ENCODE measurements around the gene HRAS.

HRAS gene

DNA sequence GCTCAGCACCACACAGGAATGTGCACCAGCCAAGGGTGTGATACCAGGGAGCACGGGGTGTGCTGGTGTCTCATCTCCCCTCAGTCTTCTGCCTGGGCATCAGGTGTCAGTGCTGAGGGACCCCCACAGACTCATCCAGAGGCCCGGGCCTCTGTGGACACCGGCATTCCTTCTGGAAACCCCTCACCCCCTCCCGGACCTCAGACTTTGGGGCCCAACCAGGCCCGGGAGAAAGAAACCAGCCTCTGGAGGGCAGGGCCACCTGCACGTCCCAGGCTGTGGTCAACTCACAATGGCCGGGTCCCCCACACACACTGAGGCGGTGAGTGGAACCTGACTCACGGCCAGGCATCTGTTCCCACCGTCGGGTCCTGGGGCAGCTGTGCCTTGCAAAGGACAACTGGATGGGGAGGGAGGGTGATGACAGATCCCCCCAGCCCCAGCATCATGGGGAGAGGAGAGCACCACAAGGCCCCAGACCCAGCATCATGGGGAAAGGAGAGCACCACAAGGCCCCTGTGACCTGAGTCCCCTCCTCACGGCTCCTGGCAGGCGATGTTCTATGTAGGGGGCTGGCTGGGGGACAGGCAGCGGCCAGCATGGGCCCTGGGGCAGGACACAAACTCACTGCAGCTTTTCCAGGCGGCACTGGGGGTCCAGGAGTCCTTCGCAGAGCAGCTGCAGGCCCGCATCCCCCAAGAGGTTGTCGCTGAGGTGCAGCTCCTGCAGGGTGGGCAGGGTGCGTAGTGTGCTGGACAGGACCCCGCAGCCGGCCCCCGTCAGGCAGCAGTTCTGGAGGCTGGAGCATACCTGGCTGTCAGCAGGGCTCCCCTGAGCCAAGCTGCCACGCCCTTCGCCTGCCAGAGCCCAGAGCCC lies 35.9 kb downstream of the HRAS start:
- in situ Hi-C loops (cut with HindIII; ENCODE audit: low sequenced_read_pairs) = no loop called here
- no peak for DNase-seq (ENCODE audit: low read depth, low spot score)
- H3K4me3 ChIP-seq (ENCODE audit: low read depth, low read length) = no peak overlapping the region
- TF ChIP-seq, protein P1, sequence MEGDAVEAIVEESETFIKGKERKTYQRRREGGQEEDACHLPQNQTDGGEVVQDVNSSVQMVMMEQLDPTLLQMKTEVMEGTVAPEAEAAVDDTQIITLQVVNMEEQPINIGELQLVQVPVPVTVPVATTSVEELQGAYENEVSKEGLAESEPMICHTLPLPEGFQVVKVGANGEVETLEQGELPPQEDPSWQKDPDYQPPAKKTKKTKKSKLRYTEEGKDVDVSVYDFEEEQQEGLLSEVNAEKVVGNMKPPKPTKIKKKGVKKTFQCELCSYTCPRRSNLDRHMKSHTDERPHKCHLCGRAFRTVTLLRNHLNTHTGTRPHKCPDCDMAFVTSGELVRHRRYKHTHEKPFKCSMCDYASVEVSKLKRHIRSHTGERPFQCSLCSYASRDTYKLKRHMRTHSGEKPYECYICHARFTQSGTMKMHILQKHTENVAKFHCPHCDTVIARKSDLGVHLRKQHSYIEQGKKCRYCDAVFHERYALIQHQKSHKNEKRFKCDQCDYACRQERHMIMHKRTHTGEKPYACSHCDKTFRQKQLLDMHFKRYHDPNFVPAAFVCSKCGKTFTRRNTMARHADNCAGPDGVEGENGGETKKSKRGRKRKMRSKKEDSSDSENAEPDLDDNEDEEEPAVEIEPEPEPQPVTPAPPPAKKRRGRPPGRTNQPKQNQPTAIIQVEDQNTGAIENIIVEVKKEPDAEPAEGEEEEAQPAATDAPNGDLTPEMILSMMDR (IDR thresholded peaks at IDR 0.05; ENCODE audit: low read depth, low read length) = no peak

DNA sequence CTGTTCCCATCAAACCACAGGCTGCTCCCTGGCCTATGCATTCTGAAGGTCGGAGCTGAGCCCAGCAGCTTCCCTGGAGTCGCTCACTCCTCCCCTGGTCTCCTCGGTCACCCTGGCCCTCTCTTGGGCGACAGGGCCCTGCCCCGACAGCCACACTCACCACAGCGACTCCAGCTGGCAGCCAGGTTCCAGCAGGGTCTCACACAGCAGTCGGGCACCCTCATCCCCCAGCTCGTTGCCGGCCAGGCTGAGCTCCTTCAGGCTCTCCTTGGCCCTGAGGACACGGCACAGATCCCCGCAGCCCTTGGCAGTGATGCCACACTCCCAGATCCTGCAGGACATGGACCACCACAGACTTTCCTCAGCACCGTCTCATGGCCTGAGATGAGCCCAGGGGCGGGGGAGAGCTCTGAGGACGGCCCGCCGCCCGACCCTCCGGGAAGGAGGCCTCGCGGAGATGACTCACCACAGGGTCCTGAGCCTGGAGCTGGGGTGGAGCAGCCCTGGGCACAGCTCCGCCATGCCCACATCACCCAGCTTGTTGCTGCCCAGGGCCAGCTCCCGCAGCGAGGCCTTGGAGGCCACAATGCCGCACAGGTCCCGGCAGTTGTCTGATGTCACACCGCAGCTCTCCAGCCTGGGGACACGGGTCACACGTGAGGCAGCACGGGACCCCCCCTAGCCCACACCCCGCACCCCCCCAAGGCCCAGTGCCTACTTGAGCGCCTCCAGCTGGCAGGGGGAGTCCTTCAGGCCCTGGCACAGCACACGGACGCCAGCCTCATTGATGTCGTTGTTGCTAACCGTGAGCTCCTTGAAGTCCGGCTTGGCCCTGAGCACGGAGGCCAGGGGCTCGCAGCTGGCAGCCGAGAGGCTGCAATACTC lies 36.8 kb downstream of the HRAS start:
- no peak for DNase-seq (ENCODE audit: low read depth, low spot score)
- H3K4me3 ChIP-seq (ENCODE audit: low read depth, low read length) = no peak overlapping the region
- TF ChIP-seq, protein P1 (IDR thresholded peaks at IDR 0.05; ENCODE audit: low read depth, low read length) = no peak
- in situ Hi-C loops (cut with HindIII; ENCODE audit: low sequenced_read_pairs) = no loop called here

DNA sequence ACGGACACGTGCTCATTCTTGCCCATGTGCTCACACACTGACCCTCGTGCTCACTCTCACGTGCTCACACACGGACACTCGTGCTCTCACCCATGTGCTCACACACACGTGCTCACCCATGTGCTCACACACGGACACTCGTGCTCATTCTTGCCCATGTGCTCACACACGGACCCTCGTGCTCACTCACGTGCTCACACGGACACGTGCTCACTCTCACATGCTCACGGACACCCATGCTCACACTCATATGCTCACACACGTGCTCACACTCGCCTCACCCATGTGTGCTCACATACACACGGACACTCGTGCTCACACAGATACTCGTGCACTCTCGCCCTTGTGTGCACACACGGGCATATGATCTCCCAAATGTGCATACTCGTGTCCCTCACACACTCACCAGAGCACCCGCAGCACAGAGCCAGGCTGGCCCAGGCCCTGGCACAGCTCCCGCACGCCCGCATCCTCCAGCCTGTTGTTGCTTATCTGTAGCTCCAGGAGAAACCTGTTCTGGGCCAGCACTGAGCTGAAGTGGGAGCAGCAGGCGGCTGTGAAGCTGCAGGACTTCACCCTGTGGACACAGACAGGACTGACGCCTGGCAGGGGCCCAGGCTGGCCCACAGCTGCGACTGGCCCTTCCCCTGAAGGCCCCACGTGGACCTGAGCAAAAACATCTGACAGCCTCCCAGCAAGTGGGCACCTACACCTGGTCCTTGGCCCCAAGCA lies 37.6 kb downstream of the HRAS start:
- DNase-seq (ENCODE audit: low read depth, low spot score) = no peak
- in situ Hi-C loops (cut with HindIII; ENCODE audit: low sequenced_read_pairs) = no loop called here
- no peak overlapping the region for H3K4me3 ChIP-seq (ENCODE audit: low read depth, low read length)
- TF ChIP-seq, protein P1 (IDR thresholded peaks at IDR 0.05; ENCODE audit: low read depth, low read length) = no peak

DNA sequence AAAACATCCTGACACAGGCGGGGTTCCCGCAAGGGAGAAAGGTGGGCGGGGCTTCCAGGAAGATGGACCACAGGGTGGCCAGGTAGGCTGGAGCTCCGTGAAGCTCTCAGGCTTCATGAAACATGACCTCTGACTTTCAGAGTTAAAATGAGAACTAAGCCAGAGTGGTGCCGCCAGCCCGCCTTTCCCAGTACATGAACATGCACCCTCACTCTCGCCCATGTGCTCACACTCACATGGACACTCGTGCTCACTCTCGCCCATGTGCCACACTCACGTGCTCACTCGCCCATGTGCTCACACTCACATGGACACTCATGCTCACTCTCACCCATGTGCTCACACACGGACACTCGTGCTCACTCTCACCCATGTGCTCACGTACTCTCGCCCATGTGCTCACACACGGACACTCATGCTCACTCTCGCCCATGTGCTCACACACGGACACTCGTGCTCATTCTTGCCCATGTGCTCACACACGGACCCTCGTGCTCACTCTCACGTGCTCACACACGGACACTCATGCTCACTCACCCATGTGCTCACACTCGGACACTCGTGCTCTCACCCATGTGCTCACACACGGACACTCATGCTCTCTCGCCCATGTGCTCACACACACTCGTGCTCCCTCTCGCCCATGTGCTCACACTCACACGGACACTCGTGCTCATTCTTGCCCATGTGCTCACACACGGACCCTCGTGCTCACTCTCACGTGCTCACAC lies 38.4 kb downstream of the HRAS start:
- DNase-seq (ENCODE audit: low read depth, low spot score) = no peak
- TF ChIP-seq, protein P1 (IDR thresholded peaks at IDR 0.05; ENCODE audit: low read depth, low read length) = no peak
- no peak overlapping the region for H3K4me3 ChIP-seq (ENCODE audit: low read depth, low read length)
- in situ Hi-C loops (cut with HindIII; ENCODE audit: low sequenced_read_pairs) = no loop called here

DNA sequence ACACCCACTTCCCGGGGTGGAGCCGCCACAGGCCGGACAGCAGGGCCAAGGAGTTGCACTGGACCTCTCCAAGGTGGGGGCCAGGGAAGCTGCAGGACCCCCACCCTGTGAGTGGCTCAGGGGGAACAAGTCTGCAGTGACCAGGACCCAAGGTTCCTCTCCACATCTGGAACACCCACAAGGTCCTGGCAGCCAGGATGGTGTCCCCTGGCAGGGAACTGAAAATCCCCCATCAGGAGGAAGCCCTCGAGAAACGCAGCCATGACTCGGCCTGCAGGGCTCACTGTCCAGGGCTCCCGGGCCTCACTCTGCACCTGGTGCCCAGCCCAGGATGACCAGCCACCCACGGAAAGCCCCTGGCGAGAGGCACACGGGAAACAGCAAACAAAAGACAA lies 39.8 kb downstream of the HRAS start:
- TF ChIP-seq, protein P1 (IDR thresholded peaks at IDR 0.05; ENCODE audit: low read depth, low read length) = no peak
- H3K4me3 ChIP-seq (ENCODE audit: low read depth, low read length) = no peak overlapping the region
- in situ Hi-C loops (cut with HindIII; ENCODE audit: low sequenced_read_pairs) = no loop called here
- no peak for DNase-seq (ENCODE audit: low read depth, low spot score)
